Stomach (tissue), 4 donors: ENCODE results near the gene RRP15.

ENCODE experiments used
- CTCF ChIP-seq, 7 experiments: fragments of 450-650 bp in 4 of 7; fragments of 200-600 bp in 3 of 7; sonication (generic) in 3 of 7; IDR thresholded peaks; one replicate each; pipeline ENCODE4 v1.5.1; 2016 to 2019; ENCODE audit warnings: antibody characterized with exemption in 7 of 7, control low read depth in 2 of 7, mild to moderate bottlenecking in 1 of 7
- EP300 ChIP-seq: sonication (generic); formaldehyde crosslinking; IDR thresholded peaks from one replicate; pipeline ENCODE4 v1.6.1; 2017; ENCODE audit warnings: antibody characterized with exemption
- POLR2A ChIP-seq, 4 donors: fragments of 450-650 bp; IDR thresholded peaks; one replicate each; pipeline ENCODE4 v1.6.1; 2016; ENCODE audit warnings: antibody characterized with exemption in 4 of 4, control low read depth in 2 of 4, mild to moderate bottlenecking in 1 of 4, moderate library complexity in 1 of 4
- POLR2AphosphoS5 ChIP-seq, 3 donors: sonication (generic); formaldehyde crosslinking; IDR thresholded peaks; one replicate each; pipeline ENCODE4 v1.6.1; 2016; ENCODE audit warnings: antibody characterized with exemption in 3 of 3

GRCh38 chr1:218247339-218247738 is 37.8 kb upstream of the RRP15 start:
- no peak for TF ChIP-seq CTCF (IDR thresholded peaks at IDR 0.05)
- no peak for TF ChIP-seq POLR2A (IDR thresholded peaks at IDR 0.05)
- no peak for TF ChIP-seq POLR2AphosphoS5 (IDR thresholded peaks at IDR 0.05)
- no peak for TF ChIP-seq EP300
